H9 (cell line): ENCODE results near the gene CCDC28B. TPM values are rescaled to one million over a fixed set of nuclear protein-coding genes. Genes with fewer than 3 reads are reported as not detected.

Experiments used
- DNase-seq: peaks from one replicate; pipeline ENCODE4 v3.0.0-alpha.2; 2017
- H2AFZ ChIP-seq: one replicate; pipeline ENCODE4 v1.6.1; 2013; ENCODE audit warnings: mild to moderate bottlenecking, low read length, control low read depth, moderate library complexity
- H2AK5ac ChIP-seq: 2 replicates; pipeline ENCODE4 v1.6.1; 2013; ENCODE audit warnings: low read length, control low read depth, mixed read lengths; ENCODE audit not compliant: insufficient read length
- H2BK120ac ChIP-seq: one replicate; pipeline ENCODE4 v1.6.1; 2013; ENCODE audit warnings: low read depth, mild to moderate bottlenecking, low read length, control low read depth, inconsistent platforms; ENCODE audit not compliant: poor library complexity, severe bottlenecking
- H2BK12ac ChIP-seq: 2 replicates; pipeline ENCODE4 v1.6.1; 2013; ENCODE audit warnings: low read length, control low read depth, mixed read lengths, low read depth; ENCODE audit not compliant: insufficient read length
- H2BK15ac ChIP-seq: 2 replicates; pipeline ENCODE4 v1.6.1; 2013; ENCODE audit warnings: low read depth, low read length, control low read depth
- H2BK20ac ChIP-seq: one replicate; pipeline ENCODE4 v1.6.1; 2013; ENCODE audit warnings: low read depth, mild to moderate bottlenecking, low read length, control low read depth, inconsistent platforms; ENCODE audit not compliant: poor library complexity, severe bottlenecking
- H2BK5ac ChIP-seq: 2 replicates; pipeline ENCODE4 v1.6.1; 2013; ENCODE audit warnings: low read length, control low read depth, mixed read lengths; ENCODE audit not compliant: insufficient read length
- H3K14ac ChIP-seq: 2 replicates; pipeline ENCODE4 v1.6.1; 2013; ENCODE audit warnings: low read length, control low read depth; ENCODE audit not compliant: insufficient read depth
- H3K18ac ChIP-seq: 2 replicates; pipeline ENCODE4 v1.6.1; 2013; ENCODE audit warnings: low read depth, mild to moderate bottlenecking, mixed read lengths, low read length, control low read depth; ENCODE audit not compliant: insufficient read length
- H3K23ac ChIP-seq: 2 replicates; pipeline ENCODE4 v1.6.1; 2013; ENCODE audit warnings: low read length, control low read depth, mixed read lengths, low read depth; ENCODE audit not compliant: insufficient read length
- H3K23me2 ChIP-seq: 2 replicates; pipeline ENCODE4 v1.6.1; 2013; ENCODE audit warnings: low read depth, mild to moderate bottlenecking, mixed read lengths, low read length, control low read depth; ENCODE audit not compliant: insufficient read length, poor library complexity, severe bottlenecking
- H3K27ac ChIP-seq: 2 replicates; pipeline ENCODE4 v1.5.1; 2013; ENCODE audit warnings: low read length, control low read depth, mixed read lengths, low read depth; ENCODE audit not compliant: insufficient read length
- H3K27me3 ChIP-seq: 2 replicates; pipeline ENCODE4 v1.6.1; 2013; ENCODE audit warnings: low read length, control low read depth, inconsistent platforms; ENCODE audit not compliant: insufficient read depth
- H3K4ac ChIP-seq: 2 replicates; pipeline ENCODE4 v1.6.1; 2013; ENCODE audit warnings: low read depth, mild to moderate bottlenecking, control low read depth, inconsistent platforms, low read length, moderate library complexity
- H3K4me1 ChIP-seq: 2 replicates; pipeline ENCODE4 v1.6.1; 2013; ENCODE audit warnings: low read length, control low read depth, inconsistent platforms; ENCODE audit not compliant: insufficient read depth
- H3K4me2 ChIP-seq: 2 replicates; pipeline ENCODE4 v1.6.1; 2013; ENCODE audit warnings: low read length, control low read depth, mixed read lengths; ENCODE audit not compliant: insufficient read length, insufficient read depth
- H3K56ac ChIP-seq: 2 replicates; pipeline ENCODE4 v1.6.1; 2013; ENCODE audit warnings: low read depth, mild to moderate bottlenecking, mixed read lengths, low read length, control low read depth; ENCODE audit not compliant: insufficient read length
- H3K79me1 ChIP-seq: 2 replicates; pipeline ENCODE4 v1.6.1; 2013; ENCODE audit warnings: low read depth, mild to moderate bottlenecking, moderate library complexity, low read length, control low read depth, inconsistent platforms; ENCODE audit not compliant: insufficient read depth, poor library complexity, severe bottlenecking
- H3K79me2 ChIP-seq: 2 replicates; pipeline ENCODE4 v1.6.1; 2013; ENCODE audit warnings: low read length, control low read depth, inconsistent platforms; ENCODE audit not compliant: insufficient read depth
- H3K9ac ChIP-seq: 2 replicates; pipeline ENCODE4 v1.6.1; 2013; ENCODE audit warnings: low read length, control low read depth, mixed read lengths; ENCODE audit not compliant: insufficient read length; ENCODE audit errors: extremely low read depth
- H3K9me3 ChIP-seq: one replicate; pipeline ENCODE4 v1.6.1; 2013; ENCODE audit warnings: low read depth, low read length, inconsistent platforms; ENCODE audit not compliant: control insufficient read depth
- H3T11ph ChIP-seq: one replicate; pipeline ENCODE4 v1.6.1; 2013; ENCODE audit warnings: mild to moderate bottlenecking, low read length, control low read depth, inconsistent platforms
- H4K20me1 ChIP-seq: one replicate; pipeline ENCODE4 v1.6.1; 2013; ENCODE audit not compliant: control insufficient read depth, insufficient read length, insufficient read depth
- H4K5ac ChIP-seq: 2 replicates; pipeline ENCODE4 v1.6.1; 2013; ENCODE audit warnings: low read depth, mild to moderate bottlenecking, mixed read lengths, low read length, control low read depth; ENCODE audit not compliant: insufficient read length
- H4K8ac ChIP-seq: replicated peaks from 2 replicates; pipeline ENCODE4 v1.6.1; 2013; ENCODE audit warnings: low read length, control low read depth, mixed read lengths, low read depth; ENCODE audit not compliant: insufficient read length
- H4K91ac ChIP-seq: 2 replicates; pipeline ENCODE4 v1.6.1; 2013; ENCODE audit warnings: low read depth, mild to moderate bottlenecking, moderate library complexity, mixed read lengths, low read length, control low read depth; ENCODE audit not compliant: insufficient read length
- H3K27ac Mint-ChIP-seq, 3 experiments: 2 replicates in 2 of 3; 3 replicates in 1 of 3; pipeline ENCODE4 v1.8.0; 2020 to 2021; ENCODE audit warnings: mixed read lengths in 3 of 3, mild to moderate bottlenecking in 1 of 3, moderate library complexity in 1 of 3
- H3K27me3 Mint-ChIP-seq: 2 replicates; pipeline ENCODE4 v1.8.0; 2021; ENCODE audit warnings: low read depth, mild to moderate bottlenecking, moderate library complexity, mixed read lengths
- H3K36me3 Mint-ChIP-seq, 3 experiments: 2 replicates in 2 of 3; 3 replicates in 1 of 3; pipeline ENCODE4 v1.8.0; 2020 to 2021; ENCODE audit warnings: low read depth in 3 of 3, mixed read lengths in 3 of 3; ENCODE audit not compliant: insufficient read depth in 1 of 3
- H3K4me1 Mint-ChIP-seq, 2 experiments: 2 replicates each; pipeline ENCODE4 v1.8.0; 2020; ENCODE audit warnings: mixed read lengths in 2 of 2
- H3K4me3 Mint-ChIP-seq, 2 experiments: 2 replicates in 1 of 2; 3 replicates in 1 of 2; pipeline ENCODE4 v1.8.0; 2020 to 2021; ENCODE audit warnings: mild to moderate bottlenecking in 2 of 2, mixed read lengths in 2 of 2, moderate library complexity in 1 of 2
- H3K9me3 Mint-ChIP-seq, 2 experiments: 2 replicates in 1 of 2; 3 replicates in 1 of 2; pipeline ENCODE4 v1.8.0; 2020; ENCODE audit warnings: mild to moderate bottlenecking in 2 of 2, mixed read lengths in 2 of 2, moderate library complexity in 1 of 2
- WGBS: extraction: QIAGEN DNeasy Blood & Tissue Kit; methylation state at CpG from one replicate; pipeline ENCODE4 v1.1.7; 2013; ENCODE audit warnings: missing lambda C conversion rate, low lambda C conversion rate, mixed read lengths; ENCODE audit not compliant: insufficient read length; ENCODE audit errors: extremely low coverage; 5-methylcytosine and 5-hydroxymethylcytosine counted together
- total RNA-seq: library from RNA; stranded (reverse); gene quantifications from 2 replicates; pipeline ENCODE4 v1.2.1, GENCODE V29; 2021
- TF ChIP-seq, protein P1 (sequence below): fragments of 200-600 bp; sonication (generic); conservative IDR thresholded peaks from 3 replicates; pipeline ENCODE4 v1.8.0; 2021; ENCODE audit warnings: antibody characterized with exemption, mild to moderate bottlenecking

CCDC28B gene
- total RNA-seq, 1 experiment from 2014 or later: 20.7 TPM

DNA sequence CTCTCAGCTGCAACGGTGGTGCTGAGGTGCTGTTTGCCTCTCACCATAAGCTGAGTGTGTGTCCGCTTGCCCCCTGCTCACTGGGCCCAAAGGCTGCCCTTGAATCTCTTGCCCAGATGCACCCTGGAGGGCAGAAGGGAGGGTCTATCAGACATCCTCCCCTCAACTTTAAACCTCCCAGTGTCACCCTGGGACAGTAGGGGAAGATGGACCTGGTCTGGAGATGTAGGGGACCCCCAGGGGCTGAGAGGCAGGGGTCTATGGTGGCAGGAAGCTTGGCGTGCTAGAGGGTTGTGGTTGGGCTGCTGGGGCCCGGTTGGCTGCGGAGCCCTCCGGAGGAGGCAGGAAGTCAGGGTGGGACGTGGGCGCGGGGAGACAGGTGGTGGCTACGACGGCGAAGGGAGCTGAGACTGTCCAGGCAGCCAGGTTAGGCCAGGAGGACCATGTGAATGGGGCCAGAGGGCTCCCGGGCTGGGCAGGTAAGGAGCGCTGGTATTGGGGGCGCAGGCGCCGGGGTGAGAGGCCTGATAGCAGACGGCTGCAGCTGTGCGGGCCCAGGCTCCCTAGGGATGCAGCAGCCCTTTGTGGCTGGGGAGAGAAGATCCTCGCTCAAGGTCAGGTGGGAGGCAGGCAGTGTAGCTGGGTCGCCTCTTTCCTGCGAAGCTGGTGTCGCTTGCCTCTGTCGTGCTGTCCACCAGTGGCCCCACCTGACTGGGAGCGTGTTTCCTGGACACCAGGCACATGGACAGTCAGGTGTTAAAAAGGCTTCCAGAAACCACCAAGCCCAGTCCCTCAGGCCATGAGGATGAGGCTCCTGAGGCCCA, 50.7 kb downstream of the CCDC28B start, which contains the start of gene LCK:
Gene LCK, plus strand, starts transcription at position 373 of the 824 bp plus-strand sequence. CDS start 23,065 bp downstream, outside the sequence.
- Histone ChIP-seq H2BK12ac (no peak within 1 kb of the TSS), H3K79me1 (no peaks in the 10 kb centered on the region), H3K4ac (no peak within 1 kb of the TSS), H3K4me1 (peaks cover 7% of the 10 kb centered on the region; the same call in 1 of the 2 replicates), H2BK5ac (no peak within 1 kb of the TSS), H3K23me2 (no peaks in the 10 kb centered on the region), H3T11ph (no peak within 1 kb of the TSS), H2BK20ac (no peak within 1 kb of the TSS), H4K5ac (no peak within 1 kb of the TSS), H3K79me2 (no peaks in the 10 kb centered on the region), H2AK5ac (no peak within 1 kb of the TSS), H3K4me2 (no peak within 1 kb of the TSS), H3K27ac (no peak within 1 kb of the TSS), H3K23ac (no peak within 1 kb of the TSS), H3K14ac (peak within 1 kb of the TSS; percentile 8; the same call in 1 of the 2 replicates), H2BK120ac (no peak within 1 kb of the TSS), H4K20me1 (no peaks in the 10 kb centered on the region), H2BK15ac (no peak within 1 kb of the TSS), H3K18ac (peak within 1 kb of the TSS; percentile 47), H4K8ac (no peak within 1 kb of the TSS), H3K56ac (no peak within 1 kb of the TSS), H3K9me3 (no peaks in the 10 kb centered on the region), H2AFZ (no peak within 1 kb of the TSS), H3K27me3 (no peaks in the 10 kb centered on the region; the same call in 1 of the 2 replicates), H4K91ac (no peak within 1 kb of the TSS), H3K9ac (no peak within 1 kb of the TSS)
- Mint-ChIP-seq H3K4me3 (peak within 1 kb of the TSS in 1 of 2 experiments; percentile 21; a peak in 1 of 5 replicates), H3K27me3 (peaks cover 2% of the 10 kb centered on the region; the same call in 1 of the 2 replicates), H3K27ac (peak within 1 kb of the TSS; percentile 53 to 93 (median 64); a peak in 6 of 7 replicates), H3K4me1 (peaks cover 26 to 32% of the 10 kb centered on the region in 2 experiments), H3K36me3 (no peaks in the 10 kb centered on the region), H3K9me3 (no peaks in the 10 kb centered on the region; a peak in 1 of 5 replicates)
- WGBS: no CpG with 5 or more reads among the region's 25 CpGs
- DNase-seq: peak; percentile 51
- TF ChIP-seq, protein P1, sequence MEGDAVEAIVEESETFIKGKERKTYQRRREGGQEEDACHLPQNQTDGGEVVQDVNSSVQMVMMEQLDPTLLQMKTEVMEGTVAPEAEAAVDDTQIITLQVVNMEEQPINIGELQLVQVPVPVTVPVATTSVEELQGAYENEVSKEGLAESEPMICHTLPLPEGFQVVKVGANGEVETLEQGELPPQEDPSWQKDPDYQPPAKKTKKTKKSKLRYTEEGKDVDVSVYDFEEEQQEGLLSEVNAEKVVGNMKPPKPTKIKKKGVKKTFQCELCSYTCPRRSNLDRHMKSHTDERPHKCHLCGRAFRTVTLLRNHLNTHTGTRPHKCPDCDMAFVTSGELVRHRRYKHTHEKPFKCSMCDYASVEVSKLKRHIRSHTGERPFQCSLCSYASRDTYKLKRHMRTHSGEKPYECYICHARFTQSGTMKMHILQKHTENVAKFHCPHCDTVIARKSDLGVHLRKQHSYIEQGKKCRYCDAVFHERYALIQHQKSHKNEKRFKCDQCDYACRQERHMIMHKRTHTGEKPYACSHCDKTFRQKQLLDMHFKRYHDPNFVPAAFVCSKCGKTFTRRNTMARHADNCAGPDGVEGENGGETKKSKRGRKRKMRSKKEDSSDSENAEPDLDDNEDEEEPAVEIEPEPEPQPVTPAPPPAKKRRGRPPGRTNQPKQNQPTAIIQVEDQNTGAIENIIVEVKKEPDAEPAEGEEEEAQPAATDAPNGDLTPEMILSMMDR: no peak

Other genes starting within 250 kb of the CCDC28B start
- gene KHDRBS1, start 186.7 kb upstream of the CCDC28B start, total RNA-seq: 267 and 273 TPM in 2 replicates
- gene TMEM39B, start 127.7 kb upstream of the CCDC28B start, total RNA-seq: 25.0 and 27.4 TPM in 2 replicates
- gene KPNA6, start 92.5 kb upstream of the CCDC28B start, total RNA-seq: 114 TPM in 2 replicates
- 67.3 and 69.4 TPM in 2 replicates for gene TXLNA, start 20.9 kb upstream of the CCDC28B start, total RNA-seq
- 5.1 and 5.3 TPM in 2 replicates for gene IQCC, start 5.1 kb downstream of the CCDC28B start, total RNA-seq
- not detected in 2 replicates for gene DCDC2B, start 8.5 kb downstream of the CCDC28B start, total RNA-seq
- 19.5 and 19.7 TPM in 2 replicates for gene TMEM234, start 21.8 kb downstream of the CCDC28B start, total RNA-seq
- 222 and 224 TPM in 2 replicates for gene EIF3I, start 21.8 kb downstream of the CCDC28B start, total RNA-seq
- 1.5 and 2.1 TPM in 2 replicates for gene FAM167B, start 46.6 kb downstream of the CCDC28B start, total RNA-seq
- 37.0 and 37.6 TPM in 2 replicates for gene LCK, start 50.7 kb downstream of the CCDC28B start, total RNA-seq
- gene HDAC1, start 91.5 kb downstream of the CCDC28B start, total RNA-seq: 162 and 174 TPM in 2 replicates
- 457 and 470 TPM in 2 replicates for gene MARCKSL1, start 135.6 kb downstream of the CCDC28B start, total RNA-seq
- 5.6 and 8.3 TPM in 2 replicates for gene FAM229A, start 161.9 kb downstream of the CCDC28B start, total RNA-seq
- gene TSSK3, start 161.9 kb downstream of the CCDC28B start, total RNA-seq: 1.6 and 2.1 TPM in 2 replicates
- gene BSDC1, start 193.8 kb downstream of the CCDC28B start, total RNA-seq: 50.7 and 52.6 TPM in 2 replicates